Superior temporal gyrus (tissue), 1 donor: Measurements from ENCODE around the gene MGAT4A.

Experiments used
- DNase-seq: peaks from one replicate; pipeline ENCODE4 v3.0.0-alpha.2; 2016; ENCODE audit errors: extremely low spot score

MGAT4A gene

GRCh38 chr2:98658816-98659490 lies 72.0 kb downstream of the MGAT4A start:
- DNase-seq: no peak

- no peak for DNase-seq
Observed at GRCh38 chr2:98656800-98657199, 74.1 kb downstream of the MGAT4A start.

- DNase-seq: no peak
Observed at GRCh38 chr2:98654699-98655495, 76.0 kb downstream of the MGAT4A start.

GRCh38 chr2:98650998-98651397 lies 79.9 kb downstream of the MGAT4A start:
- no peak for DNase-seq

- DNase-seq: no peak
Observed at GRCh38 chr2:98649992-98650375, 80.9 kb downstream of the MGAT4A start.

GRCh38 chr2:98649135-98649991 lies 81.6 kb downstream of the MGAT4A start:
- DNase-seq: peak; percentile 96

- no peak for DNase-seq
Observed at GRCh38 chr2:98648451-98648850, 82.5 kb downstream of the MGAT4A start.

GRCh38 chr2:98647636-98648035 lies 83.3 kb downstream of the MGAT4A start:
- DNase-seq: no peak

- no peak for DNase-seq
Observed at GRCh38 chr2:98643496-98644100, 87.3 kb downstream of the MGAT4A start.

- no peak for DNase-seq
Observed at GRCh38 chr2:98637401-98638147, 93.4 kb downstream of the MGAT4A start.

GRCh38 chr2:98634406-98635092 lies 96.4 kb downstream of the MGAT4A start:
- DNase-seq: no peak

GRCh38 chr2:98632351-98632750 lies 98.6 kb downstream of the MGAT4A start:
- DNase-seq: no peak

GRCh38 chr2:98623657-98624056 lies 107.3 kb downstream of the MGAT4A start:
- no peak for DNase-seq

GRCh38 chr2:98617149-98617548 lies 113.8 kb downstream of the MGAT4A start:
- DNase-seq: no peak

- DNase-seq: no peak
Observed at GRCh38 chr2:98615481-98615880, 115.5 kb downstream of the MGAT4A start.

GRCh38 chr2:98614024-98614739 lies 116.8 kb downstream of the MGAT4A start:
- no peak for DNase-seq

- no peak for DNase-seq
Observed at GRCh38 chr2:98608962-98609604, 121.8 kb downstream of the MGAT4A start.

- peak; percentile 89 for DNase-seq
Observed at GRCh38 chr2:98608116-98608961, 122.6 kb downstream of the MGAT4A start, which contains the start of the genes COA5 and UNC50. Gene COA5, minus strand, starts transcription at chr2:98608512. Its CDS starts 107 bp downstream, at chr2:98608405. Gene UNC50, plus strand, starts transcription at chr2:98608589. Its CDS starts 1,171 bp downstream, at chr2:98609760.
